Right ventricle myocardium inferior (tissue), 1 donor: ENCODE results near the gene NPBWR2. TPM values are rescaled to one million over a fixed set of nuclear protein-coding genes. Genes with fewer than 3 reads are reported as not detected.
A peak's percentile ranks its signal among the peaks of the same experiment; 100 is the strongest.

Experiments used
- ATAC-seq: fragments of 200-7000 bp; cut with Tn5 transposase; one replicate; pipeline ENCODE4 v1.9.1; 2020; ENCODE audit warnings: mild to moderate bottlenecking, moderate library complexity
- DNase-seq: peaks from one replicate; pipeline ENCODE4 v3.0.0; 2021; ENCODE audit errors: missing footprints
- intact Hi-C: fragments of 100-400 bp; cut with DNase I; formaldehyde crosslinking; loops from one replicate; pipeline ENCODE4 v1.11.0; 2022
- total RNA-seq: library from RNA; stranded (reverse); fragmentation: NEBNext Ultra II Directional; extraction: Animal tissue kit (Norgen Biotek cat#: 25700); gene quantifications from one replicate; pipeline ENCODE4 v1.2.1, GENCODE V29; 2021
- donor health status: DM: no; HTN: yes; CAD: no; lungs with severe emphysema.

NPBWR2 gene
- total RNA-seq, 1 donor from 2014 or later, result not detected

DNA sequence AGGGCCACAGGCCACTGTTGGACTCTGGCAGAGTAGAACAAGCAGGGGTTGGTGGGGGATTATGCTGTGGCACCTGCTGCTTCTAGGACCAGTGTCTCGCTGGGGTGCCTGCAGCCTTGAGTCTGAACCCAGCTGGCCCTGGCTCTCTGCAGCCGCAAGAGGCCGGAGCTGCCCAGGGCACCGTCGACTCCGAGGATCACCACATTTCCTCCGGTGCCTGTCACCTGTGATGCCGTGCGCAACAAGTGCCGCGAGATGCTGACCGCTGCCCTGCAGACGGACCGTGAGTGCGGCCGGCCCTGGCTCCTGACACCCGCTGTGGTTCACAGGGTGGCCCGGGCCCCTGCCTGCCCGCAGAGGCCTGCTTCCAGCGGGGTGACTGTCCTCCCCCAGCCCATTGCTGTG lies 38.2 kb downstream of the NPBWR2 start:
- ATAC-seq (no peak), DNase-seq (no peak)
- intact Hi-C loops, result no loop called here

DNA sequence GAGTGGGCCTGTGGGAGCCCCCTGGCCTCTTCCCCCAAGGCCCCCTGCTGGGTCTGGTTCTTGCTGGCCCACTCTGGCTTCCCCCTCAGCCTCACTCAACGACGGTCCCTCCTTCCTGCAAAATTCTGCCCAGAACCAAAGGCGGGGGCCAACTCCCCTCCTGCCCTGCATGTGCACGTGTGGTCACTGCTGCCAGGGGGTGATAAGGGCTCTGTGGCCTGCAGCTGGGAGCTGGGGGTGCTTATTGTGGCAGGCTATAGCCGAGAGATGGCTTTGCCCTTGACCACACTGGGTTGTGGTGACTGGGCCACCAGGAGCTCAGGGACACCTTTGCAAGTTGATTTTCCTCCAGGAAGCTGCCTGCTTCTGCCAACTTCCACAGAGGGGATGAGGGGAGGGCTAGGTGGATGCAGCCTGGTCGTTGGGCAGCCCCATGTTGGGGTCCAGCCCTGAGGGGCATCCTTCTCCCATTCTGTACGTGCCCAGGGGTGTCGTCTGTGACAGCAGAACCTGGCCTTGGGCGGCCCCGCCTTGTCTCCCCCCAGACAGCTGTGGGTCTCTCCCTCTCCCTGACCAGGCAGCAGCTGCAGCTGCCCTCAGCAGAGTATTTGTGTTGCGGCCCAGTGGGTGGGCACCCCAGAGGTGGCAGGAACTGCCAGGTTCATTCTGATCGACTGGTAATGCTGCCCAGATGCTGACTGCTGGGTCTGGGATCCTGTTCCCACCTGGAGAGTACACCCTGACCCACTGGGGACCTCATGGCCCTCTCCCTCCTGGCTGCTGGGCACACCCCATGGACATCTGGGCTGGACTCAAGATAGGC lies 38.8 kb downstream of the NPBWR2 start:
- intact Hi-C loops, result no loop called here
- DNase-seq, result no peak
- ATAC-seq, result no peak

DNA sequence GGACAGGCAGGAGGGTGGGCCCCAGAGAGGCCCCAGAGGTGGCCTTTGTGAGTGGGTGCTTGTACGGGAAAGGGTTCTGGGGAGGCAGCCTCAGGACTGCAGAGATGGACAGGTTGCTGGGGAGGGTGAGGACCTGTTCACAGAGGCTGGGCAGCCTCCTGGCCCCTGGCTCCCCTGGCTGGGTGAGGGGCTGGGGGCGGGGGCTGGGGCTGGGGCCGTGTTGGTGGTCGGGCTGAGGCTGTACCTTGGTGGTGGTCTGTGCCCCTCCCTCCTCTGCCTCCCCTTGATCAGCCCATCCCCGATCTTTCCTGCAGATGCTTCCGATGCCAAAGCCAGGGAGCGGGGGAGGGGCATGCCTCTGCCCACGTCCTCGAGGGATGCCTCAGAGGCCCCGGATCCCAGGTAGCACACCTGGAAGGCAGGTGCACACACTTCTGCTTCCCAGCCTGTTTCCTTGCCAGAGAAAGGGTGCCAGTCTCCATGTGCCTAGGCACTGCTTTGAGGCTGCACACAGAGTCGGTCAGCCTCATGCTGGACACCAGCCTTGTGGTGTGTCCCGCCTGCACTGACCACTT lies 39.5 kb downstream of the NPBWR2 start:
- intact Hi-C loops, result no loop called here

DNA sequence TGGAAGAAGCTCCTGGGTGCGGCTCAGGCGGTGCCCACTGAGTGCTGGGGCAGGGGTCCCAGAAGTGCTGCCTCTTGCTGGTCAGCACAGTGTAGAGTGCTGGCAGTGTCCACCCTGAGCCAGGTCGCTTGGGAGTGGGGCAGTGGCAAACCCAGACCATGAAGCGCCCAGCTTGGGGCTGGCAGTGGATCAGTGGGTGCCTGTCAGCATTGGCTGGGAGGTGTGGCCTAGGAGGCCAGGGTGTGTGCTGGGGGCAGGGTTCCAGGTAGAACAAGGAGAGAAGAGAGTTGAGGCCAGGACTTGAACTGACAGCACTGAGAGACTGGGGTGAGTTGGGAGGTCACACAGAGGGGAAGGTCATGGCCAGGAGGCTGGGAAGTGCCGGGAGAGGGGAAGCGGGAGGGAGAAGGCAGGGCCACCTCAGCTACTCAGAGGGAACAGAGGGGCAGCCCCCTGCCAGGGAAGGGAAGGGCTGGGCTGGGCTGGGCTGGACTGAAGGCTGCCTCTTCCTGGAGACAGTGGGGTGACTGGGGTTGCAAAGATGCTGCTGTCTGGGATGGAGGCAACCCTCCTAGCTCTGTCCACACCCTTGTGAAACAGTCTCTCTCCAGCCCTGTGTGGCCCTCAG lies 40.2 kb downstream of the NPBWR2 start:
- ATAC-seq (no peak), DNase-seq (no peak)
- intact Hi-C loops, result no loop called here

More for the DNA sequence above, 39.5 kb downstream of the NPBWR2 start:
- ATAC-seq, result no peak
- DNase-seq, result no peak

DNA sequence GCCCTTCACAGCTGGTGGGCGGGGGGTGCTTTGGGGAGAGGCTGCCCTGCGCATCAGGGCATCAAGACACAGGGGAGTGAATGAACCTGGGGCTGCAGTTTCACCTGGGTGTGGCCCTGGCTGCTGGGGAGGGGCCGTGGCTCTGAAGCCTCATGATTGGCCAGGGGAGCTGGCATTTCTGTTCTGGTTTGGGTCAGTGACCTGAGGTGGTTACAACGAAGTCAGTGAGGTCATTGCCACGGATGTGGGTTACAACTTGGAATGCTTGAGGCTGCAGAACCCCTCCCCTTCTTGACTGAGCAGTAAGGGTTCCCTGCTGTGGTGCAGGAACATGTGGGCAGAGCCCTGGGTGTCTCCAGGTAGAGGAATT lies 41.4 kb downstream of the NPBWR2 start:
- no peak for DNase-seq
- no peak for ATAC-seq
- intact Hi-C loops, result no loop called here

DNA sequence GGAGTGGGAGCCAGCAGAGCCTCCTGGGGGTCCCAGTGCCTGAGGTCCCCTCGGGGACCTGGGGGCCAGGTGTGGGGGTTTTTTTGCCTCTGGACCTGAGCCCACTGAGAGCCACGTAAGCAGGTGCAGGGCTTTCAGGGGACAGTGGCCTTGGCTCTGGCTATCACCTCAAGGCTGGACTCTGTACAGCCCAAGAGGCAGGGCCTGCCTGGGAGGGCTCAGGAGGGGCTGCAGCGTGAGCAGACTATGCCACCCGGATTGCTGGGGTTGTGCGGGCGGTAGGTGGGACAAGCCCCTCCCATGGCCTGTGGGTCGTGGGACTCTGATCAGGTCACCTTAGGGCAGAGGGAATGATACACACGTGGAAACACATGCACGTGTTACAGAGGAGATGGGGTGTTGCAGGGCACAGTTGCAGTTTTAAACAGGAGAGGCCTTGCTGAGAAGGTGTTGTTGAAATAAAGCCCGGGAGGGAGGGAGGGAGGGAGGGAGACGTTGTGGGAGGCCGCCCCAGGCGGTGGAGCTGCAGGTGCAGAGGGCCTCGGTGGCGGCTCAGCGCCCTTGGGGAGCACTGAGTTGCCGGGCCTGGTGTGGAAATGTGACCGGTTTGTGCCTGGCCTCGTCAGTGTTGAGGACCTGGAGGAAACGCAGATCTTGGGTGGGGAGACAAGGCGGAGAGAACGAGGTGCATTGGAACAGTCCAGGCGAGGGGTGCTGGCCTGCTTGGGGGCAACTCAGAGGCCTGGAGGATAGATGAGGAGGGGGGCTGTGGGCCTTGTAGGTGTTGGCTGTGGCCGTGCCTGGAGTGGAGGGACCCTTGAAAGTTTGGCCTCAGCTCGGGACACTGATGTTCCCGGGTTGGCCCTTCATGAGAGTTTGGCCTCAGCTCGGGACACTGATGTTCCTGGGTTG lies 42.0 kb downstream of the NPBWR2 start:
- no peak for ATAC-seq
- intact Hi-C loops, result no loop called here
- no peak for DNase-seq

DNA sequence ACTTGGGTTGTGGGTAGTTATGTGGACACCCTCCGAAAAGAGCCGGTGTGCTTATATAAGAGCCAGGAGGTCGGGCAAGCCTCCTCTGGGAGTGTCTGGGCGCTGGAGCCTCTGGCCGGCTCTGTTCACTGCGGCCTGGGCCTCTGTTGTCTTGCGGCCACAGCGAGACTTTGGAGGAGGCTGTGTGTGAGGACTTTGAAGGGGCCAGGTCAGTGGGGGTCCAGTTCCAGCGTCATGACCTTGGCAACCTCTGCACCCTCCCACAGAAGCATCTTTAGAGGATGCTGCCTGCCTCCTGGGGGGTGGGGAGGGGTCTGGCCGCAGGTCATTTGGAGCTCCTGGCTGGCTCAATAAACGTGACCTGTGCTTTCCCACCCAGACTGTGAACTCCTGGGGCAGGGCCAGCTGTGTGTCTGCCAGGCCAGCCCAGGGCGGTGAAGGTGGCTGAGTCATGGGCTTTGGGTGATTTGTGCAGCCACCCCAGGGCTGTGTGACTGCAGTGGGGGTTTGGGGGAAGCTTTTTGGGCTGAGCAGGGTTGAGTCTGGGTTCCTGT lies 43.1 kb downstream of the NPBWR2 start:
- no peak for DNase-seq
- no peak for ATAC-seq
- intact Hi-C loops, result no loop called here

DNA sequence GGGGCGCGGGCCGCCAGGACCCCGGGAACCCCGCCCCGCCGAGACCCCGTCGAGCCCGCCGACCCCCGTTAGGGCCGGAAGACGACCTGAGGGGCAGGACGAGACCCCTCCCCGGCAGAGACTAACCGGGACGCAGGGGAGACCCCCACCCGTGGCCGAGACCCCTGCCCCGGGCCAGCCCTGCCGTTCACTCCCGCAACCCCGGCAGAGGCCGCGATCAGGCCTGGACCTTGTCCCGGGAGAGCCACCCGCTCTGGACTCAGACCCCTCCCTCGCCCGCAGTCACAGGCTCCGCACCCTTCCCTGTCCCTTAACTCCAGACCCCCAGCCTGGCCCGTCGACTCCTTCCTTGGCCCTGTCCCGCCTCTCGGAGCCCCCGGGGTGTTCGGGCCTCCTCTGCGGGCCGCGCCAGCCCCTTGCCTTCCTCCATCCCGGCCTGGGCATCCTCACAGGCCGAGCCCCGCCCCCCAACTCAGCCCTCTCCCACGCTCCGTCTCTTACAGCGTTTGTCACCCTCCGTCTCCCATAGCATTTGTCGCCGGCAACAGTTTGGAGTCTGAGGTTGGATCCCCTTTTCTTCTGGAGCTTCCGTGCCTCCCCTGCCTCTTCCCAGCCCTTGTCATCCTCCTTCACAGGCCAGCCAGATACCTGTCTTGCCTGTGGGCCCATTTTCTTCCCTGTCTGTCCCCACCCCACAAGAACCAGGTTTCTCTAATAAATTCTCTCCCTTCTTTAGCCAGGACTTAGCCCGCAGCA lies 43.8 kb downstream of the NPBWR2 start:
- no peak for DNase-seq
- ATAC-seq, result no peak
- intact Hi-C loops, result no loop called here

DNA sequence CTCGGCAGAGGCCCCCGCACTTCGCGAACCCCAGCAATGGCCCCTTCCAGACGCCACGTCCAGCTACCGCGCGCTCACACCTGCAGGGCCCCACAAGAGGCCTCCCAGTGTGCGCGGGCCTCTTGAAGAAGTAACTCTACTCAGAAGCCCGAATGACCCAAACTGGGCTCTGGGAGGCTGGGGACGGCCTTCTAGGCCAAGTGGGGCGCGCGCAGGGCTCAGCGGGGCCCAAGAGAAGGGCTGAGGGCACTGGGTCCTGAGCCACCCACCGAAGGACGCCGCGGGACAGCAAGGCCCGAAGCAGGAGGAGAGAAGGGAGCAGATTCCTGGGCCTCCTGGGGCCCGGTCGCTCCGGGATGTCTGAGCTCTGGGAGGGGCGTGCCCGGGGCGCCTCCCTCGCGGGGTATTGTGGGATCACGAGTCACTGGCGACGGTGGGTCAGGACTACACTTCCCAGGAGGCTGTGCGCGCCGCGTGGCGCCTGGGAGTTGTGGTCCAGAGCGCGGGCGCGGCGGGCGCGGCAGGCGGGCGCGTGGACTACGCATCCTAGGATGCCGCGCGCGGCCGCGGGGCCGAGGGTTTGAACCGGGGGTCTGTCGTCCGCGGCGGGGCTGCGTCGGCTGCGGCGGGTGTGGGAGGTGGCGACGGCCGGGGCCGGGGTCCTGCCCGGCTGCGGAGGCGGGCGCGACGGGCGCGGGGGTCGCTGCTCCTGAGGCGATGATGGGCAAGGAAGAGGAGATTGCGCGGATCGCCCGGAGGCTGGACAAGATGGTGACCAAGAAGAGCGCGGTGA lies 44.6 kb downstream of the NPBWR2 start, which contains the start of gene TCEA2:
TCEA2 (plus strand) TSS at position 603 of the 793 bp plus-strand sequence; CDS start at position 718, 115 bp downstream.
- ATAC-seq, result peak; percentile 98
- intact Hi-C loops, result no loop called here

DNA sequence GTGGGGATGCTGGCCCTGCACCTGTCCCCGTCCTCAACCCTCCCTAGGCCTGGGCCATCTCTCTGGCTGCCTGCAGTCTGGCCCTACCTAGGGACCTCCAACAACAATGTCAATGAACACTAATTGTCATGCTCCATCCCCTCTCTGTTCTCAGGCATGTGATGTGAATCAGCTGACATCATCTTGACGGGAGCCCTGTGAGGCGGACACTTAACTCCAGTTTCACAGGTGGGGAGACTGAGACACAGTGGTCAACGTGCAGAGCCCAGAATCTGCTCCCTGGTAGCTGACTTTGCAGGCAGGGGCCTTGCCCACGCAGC lies 45.1 kb downstream of the NPBWR2 start:
- DNase-seq (no peak), ATAC-seq (no peak)
- intact Hi-C loops, result no loop called here

More for the DNA sequence above, 44.6 kb downstream of the NPBWR2 start, which contains the start of gene TCEA2:
- peak; percentile 99 for DNase-seq

DNA sequence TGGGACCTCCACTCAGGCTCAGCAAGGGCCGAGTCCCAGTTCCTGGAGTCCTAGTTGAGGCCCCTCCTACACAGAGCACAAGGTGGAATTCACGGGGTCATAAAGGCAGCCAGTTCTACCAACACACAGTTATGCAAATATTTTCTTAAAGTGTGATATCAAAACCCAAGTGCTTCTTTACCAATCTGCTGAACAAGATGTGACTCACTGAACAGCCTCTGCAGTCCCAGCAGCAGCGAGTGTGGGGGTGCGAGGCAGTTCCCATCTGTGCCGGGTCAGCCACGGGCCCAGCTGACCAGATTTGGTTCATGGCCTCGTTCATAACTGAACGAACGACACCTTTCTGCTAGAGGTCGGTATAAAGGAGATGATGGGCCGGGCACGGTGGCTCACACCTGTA lies 48.8 kb downstream of the NPBWR2 start:
- intact Hi-C loops, result loop anchor here (10.0 kb wide), 1 partner anchor 204 kb away; no protein-coding TSS in a partner anchor
- ATAC-seq, result no peak
- DNase-seq, result no peak

DNA sequence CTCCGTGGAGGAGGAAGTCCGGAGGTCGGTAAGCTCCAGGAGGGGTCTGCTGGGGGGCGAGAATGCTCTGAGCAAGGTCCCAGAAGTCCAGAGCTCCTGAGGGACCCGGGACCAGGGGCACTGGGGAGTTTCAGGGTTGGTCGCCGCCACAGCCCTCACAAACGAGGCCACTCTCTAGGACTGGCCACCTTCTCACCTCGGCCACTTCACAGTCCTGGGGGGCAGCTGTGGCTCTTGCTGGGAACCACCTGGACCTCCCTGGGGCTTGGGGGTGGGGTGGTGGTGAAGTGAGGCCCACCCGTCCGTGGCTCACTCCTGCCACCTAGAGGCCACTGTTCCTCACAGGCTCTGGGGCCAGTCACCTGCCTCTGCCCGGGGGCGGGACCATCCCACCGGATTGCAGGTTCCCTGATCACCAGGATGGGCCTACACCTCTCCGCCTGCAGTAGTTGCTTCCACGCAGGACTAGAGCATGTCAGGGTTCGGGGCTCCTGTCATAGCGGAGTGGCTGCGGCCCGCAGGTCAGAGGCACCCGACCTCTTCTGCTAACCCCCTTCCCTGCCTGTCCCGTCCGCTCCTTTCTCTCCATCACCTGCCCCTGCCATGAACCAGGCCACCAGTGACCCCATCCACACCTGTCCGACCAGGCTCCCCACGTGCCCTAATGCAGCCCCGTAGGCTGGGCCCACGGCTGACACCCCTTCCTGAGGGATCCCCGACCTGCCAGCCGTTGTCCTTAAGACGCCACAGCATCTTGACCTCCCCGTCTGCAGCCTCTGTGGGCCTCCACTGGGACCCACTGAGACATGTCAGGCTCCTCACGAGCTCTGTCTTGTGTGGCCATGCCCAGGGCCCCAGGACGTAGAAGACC lies 49.5 kb downstream of the NPBWR2 start:
- intact Hi-C loops, result loop anchor here (1.0 to 10.0 kb wide), 3 partner anchors 20 to 203 kb away; partner anchors contain the start of gene PRPF6
- DNase-seq, result peak; percentile 90
- ATAC-seq, result peak; percentile 56

DNA sequence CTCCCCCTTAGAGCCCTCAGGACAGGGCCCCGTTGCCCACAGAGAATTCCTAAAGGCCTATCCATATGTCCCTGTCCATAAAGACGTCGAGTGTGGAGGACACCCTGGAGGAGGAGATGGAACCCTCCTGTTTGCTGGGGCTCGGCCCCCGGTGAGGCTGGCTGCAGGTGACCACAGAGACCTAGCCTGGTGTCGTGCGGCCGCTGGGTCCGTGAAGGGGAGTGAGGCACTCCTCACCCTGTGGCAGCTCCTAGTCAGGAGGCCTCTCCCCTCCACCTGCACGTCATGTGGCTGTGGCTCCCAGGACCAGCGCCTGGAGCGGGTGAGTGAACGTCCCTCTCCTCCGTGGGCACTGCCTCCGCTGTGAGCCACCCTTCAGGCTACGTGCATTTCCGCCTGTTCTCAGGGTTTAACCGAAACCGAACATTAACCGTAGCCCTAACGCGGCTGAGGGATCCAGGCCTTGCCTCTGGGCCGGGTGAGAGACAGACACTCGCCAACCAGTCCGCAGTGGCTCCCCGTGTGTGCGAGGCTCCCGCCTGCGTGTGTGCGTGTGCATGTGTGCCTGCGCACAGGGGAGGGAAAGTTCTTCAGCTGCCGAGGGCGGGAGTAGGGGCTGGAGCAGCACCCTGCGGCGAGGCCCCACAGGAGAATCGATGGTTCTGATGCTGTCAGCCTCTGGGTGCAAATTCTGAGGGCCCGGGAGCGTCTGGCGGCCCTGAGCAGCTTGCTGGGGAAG lies 50.3 kb downstream of the NPBWR2 start:
- no peak for ATAC-seq

DNA sequence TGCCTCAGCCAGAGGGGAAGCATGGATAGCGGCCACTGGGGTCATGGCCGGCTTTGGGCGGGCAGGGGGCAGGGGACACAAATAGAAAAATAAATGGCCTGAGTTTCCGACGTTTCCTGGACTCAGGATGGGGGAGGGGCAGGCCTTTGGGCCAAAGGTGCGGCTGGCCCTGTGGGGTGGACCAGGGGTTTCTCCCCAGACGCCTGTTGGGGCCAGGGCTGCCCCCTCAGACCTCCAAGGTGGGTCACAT lies 50.8 kb downstream of the NPBWR2 start:
- intact Hi-C loops, result loop anchor here (2.0 to 10.0 kb wide), 2 partner anchors 76 to 202 kb away; partner anchors contain the start of gene PRPF6
- ATAC-seq (no peak), DNase-seq (no peak)

More for the DNA sequence above, 50.3 kb downstream of the NPBWR2 start:
- no peak for DNase-seq
- intact Hi-C loops, result loop anchor here (1.0 to 10.0 kb wide), 3 partner anchors 19 to 202 kb away; partner anchors contain the start of gene PRPF6

DNA sequence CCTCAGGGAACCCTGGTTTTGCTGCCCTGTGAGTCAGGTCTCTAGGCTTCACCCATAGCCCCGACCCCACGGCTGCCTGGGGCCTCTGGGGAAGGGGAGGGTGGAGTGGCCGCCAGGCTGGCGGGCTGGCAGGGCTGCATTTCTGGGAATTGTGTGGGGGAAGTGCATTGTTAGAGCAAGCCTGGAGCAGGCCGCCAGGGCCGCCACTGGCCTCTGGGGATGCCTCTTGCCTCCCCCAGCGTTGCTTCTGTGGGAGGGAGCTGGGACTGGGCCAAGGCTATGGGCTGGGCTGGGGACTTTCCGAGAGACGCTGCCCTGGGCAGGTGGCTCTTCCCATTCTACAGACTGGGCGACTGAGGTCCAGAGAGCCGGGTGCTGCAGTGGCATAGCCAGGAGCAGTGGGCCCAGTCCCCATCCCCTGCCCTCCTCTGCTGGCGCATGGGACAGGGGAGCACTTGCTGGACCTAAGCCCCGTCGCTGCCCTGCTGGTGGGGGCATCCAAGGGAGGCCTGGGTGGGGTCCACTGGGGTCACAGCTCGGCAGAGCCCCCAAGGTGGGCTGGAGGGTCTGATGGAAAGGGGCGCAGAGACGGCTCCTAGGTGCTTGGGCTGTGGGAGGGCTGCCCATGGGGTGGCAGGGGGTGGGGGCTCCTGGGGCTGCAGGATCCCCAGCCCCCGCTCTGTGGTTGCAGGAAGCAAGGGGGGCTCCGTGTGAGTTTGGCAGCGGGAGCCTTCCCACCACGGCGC lies 51.3 kb downstream of the NPBWR2 start:
- DNase-seq (no peak), ATAC-seq (no peak)
- intact Hi-C loops, result loop anchor here (2.0 to 10.0 kb wide), 2 partner anchors 75 to 201 kb away; partner anchors contain the start of gene PRPF6
